OCI-LY3 (cell line): Measurements from ENCODE around the gene ACY1.

Source experiments
- CTCF ChIP-seq: fragments of 200-600, 300-600 bp; sonication (generic); IDR thresholded peaks from 2 replicates; pipeline ENCODE4 v1.5.1; 2014; ENCODE audit warnings: antibody characterized with exemption, low read length, low read depth
- EZH2phosphoT487 ChIP-seq: fragments of 200-600 bp; shearing (Covaris generic); IDR thresholded peaks from 2 replicates; pipeline ENCODE4 v1.6.1; 2018; ENCODE audit warnings: antibody characterized with exemption, mixed run types, low read depth

GRCh38 chr3:52038227-52038626 is 54.9 kb downstream of the ACY1 start:
- no peak for TF ChIP-seq CTCF
- TF ChIP-seq EZH2phosphoT487: no peak
